ENCODE results near the gene TMEM43.
A peak's percentile ranks its signal among the peaks of the same experiment; 100 is the strongest.
"Not testable (repeated sequence)": the region's sequence is repeated elsewhere in the genome, so short reads cannot be mapped to it uniquely, and the experiment has no call there.

TMEM43 gene, protein sequence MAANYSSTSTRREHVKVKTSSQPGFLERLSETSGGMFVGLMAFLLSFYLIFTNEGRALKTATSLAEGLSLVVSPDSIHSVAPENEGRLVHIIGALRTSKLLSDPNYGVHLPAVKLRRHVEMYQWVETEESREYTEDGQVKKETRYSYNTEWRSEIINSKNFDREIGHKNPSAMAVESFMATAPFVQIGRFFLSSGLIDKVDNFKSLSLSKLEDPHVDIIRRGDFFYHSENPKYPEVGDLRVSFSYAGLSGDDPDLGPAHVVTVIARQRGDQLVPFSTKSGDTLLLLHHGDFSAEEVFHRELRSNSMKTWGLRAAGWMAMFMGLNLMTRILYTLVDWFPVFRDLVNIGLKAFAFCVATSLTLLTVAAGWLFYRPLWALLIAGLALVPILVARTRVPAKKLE

DNA sequence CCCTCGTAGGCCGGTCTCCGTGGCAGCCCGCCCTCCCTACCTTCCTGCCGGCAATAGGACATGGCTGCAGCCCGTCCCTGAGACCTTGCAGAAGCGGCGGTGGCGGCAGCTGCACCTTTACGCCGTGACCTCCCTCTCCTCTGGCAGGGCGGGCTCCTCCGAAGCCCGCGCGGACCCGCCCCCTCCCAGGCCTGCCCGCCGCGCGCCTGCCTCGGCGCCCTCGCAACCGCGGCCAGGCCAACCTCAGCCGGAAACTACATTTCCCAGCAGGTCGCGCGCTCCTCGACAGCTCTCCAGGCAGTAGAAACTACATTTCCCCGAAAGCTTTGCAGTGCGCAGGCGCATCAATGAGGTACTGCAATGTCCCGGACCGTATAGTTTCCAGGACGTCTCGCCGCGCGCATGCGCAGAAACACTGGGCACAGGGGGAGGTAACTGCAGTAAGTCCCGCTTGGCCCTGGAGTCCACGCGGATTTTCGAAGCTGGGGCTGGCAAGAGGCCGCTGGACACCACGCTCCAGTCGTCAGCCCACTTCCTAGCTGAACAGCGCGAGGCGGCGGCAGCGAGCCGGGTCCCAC is at the start of gene TMEM43, which contains the start of gene CHCHD4:
Gene TMEM43 (plus strand): TSS at position 438 of the 578 bp plus-strand sequence. CDS start 142 bp downstream, outside the sequence.
Gene CHCHD4 (minus strand): TSS at position 256 of the 578 bp plus-strand sequence. CDS start 194 bp downstream, at position 62.
- peak; percentile 97 for DNase-seq (ENCODE audit: low read depth, low spot score)

DNA sequence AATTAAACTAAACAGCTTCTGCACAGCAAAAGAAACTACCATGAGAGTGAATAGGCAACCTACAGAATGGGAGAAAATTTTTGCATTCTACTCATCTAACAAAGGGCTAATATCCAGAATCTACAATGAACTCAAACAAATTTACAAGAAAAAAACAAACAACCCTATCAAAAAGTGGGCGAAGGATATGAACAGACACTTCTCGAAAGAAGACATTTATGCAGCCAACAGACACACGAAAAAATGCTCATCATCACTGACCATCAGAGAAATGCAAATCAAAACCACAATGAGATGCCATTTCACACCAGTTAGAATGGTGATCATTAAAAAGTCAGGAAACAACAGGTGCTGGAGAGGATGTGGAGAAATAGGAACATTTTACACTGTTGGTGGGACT is 49.6 kb upstream of the TMEM43 start:
- DNase-seq (ENCODE audit: low read depth, low spot score) = not testable (repeated sequence)

DNA sequence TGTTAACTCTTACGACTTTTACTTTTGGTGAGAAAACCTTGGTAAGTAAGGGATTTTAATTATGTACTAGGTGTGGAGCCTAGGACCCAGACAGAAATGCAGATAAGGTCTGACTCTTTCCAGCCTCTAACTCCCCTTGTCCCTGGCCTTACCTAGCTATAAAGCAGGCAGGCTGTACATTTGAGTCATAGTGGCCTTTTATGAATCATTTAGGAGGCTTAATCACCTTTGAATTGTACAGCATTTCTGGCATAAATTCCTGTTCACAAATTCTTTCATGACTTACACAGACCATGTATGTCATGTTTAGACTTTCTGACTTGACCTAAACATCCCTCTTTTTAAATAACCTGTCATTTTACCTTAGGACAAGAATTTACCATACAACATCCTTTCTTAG is 47.5 kb upstream of the TMEM43 start:
- DNase-seq (ENCODE audit: low read depth, low spot score) = no peak

DNA sequence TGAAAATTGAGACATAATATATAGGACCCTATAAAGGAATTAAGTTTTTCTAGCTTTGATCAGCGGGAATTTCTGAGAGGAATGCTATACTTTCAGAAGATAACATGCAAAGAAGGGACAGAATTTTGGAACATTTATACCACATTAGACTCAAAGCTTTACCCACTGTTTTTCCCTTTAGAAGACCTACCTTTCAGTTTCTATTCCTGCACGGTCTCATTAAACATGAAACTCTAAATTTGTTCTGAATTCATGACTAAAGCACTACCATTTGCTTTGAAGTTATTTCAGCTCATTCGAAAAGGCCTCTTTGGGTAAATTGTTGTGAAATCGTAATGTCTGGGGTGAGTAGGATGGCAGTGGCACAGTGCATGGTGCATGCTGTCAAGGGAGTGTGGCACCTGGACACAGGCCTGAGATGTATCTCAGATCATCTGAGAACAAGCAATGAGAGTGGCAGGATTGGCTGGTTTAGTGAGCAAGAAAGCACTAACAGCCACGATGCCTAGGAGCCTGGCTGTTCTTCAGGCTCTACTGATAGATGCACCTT is 42.7 kb upstream of the TMEM43 start:
- no peak for DNase-seq (ENCODE audit: low read depth, low spot score)

DNA sequence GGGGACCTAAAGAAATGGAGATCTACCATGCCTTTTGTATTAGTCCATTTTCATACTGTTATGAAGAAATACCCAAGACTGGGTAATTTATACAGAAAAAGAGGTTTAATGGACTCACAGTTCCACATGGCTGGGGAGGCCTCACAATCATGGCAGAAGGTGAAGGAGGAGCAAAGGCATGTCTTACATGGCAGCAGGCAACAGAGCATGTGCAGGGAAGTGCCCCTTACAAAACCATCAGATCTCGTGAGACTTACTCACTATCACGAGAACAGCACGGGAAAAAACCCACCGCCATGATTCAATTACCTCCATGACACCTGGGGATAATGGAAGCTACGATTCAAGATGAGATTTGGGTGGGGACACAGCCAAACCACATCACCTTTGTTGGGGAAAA is 37.4 kb upstream of the TMEM43 start:
- not testable (repeated sequence) for DNase-seq (ENCODE audit: low read depth, low spot score)

DNA sequence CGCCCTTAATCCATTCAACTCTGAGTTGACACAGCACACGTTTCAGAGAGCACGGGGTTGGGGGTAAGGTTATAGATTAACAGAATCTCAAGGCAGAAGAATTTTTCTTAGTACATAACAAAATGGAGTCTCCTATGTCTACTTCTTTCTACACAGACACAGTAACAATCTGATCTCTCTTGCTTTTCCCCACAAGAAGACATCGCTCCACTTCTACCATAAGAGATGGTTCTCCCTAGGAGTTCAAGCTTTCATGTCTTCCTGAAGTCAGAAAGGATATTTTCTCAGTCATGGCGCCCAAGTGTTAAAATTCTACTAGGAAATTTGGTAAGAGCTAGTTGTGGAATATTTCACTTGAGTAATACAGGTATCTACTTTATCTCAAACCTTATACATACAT is 32.9 kb upstream of the TMEM43 start:
- DNase-seq (ENCODE audit: low read depth, low spot score) = not testable (repeated sequence)

DNA sequence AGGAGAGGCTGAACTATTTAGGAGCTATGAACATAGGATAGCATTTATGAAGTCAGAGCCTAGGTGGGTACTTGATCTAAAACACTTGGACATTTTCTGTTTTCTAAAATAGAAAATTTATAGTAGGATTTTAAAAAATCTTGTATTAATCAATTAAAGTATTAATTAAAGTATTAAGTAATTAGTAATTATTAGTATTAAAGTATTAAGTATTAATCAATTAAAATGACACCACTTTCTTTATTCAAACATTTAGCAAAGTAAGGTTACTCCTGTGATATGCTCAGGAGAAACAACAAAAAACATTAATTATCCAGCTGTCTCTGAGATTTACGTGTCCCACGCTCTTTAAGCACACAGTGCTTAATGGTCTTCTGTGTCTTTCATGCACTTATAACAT is 32.4 kb upstream of the TMEM43 start:
- no peak for DNase-seq (ENCODE audit: low read depth, low spot score)

DNA sequence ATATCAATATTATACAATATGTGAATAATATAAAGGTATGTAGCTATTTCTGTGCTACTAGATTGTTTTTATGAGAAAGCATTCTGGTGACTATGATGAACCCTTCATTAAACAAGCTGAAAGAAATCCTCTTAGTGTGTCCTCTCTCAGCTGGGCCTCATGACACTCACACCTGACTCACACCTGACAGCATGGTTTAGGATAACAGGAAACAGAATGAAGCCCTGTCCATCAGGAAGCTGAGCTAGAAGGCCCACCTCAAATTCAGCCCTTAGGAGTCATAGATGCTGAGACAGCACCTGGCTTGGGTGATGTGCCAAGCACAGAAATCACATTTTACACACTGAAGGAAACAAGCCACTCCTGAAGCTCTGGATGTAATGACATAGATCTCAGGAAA is 31.0 kb upstream of the TMEM43 start:
- no peak for DNase-seq (ENCODE audit: low read depth, low spot score)

DNA sequence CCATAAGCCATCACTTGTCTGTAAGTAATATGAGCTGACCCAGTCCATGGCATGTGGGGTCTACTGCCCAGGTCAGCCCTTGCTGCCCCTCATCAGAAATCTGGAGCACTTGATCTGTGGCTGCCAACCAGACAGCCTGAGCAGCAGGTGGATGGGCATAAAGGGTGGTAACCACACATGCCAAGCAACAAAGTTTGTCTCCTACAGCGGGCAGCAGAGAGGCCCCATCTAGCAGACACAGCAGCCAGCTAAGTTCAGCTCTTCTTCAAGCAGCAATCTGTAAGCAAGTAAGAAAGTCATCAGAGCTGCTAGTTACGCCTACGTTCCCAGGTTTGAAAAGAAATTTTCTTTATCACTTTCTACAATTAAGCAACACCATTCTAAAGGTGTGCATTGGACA is 28.1 kb upstream of the TMEM43 start:
- no peak for DNase-seq (ENCODE audit: low read depth, low spot score)

DNA sequence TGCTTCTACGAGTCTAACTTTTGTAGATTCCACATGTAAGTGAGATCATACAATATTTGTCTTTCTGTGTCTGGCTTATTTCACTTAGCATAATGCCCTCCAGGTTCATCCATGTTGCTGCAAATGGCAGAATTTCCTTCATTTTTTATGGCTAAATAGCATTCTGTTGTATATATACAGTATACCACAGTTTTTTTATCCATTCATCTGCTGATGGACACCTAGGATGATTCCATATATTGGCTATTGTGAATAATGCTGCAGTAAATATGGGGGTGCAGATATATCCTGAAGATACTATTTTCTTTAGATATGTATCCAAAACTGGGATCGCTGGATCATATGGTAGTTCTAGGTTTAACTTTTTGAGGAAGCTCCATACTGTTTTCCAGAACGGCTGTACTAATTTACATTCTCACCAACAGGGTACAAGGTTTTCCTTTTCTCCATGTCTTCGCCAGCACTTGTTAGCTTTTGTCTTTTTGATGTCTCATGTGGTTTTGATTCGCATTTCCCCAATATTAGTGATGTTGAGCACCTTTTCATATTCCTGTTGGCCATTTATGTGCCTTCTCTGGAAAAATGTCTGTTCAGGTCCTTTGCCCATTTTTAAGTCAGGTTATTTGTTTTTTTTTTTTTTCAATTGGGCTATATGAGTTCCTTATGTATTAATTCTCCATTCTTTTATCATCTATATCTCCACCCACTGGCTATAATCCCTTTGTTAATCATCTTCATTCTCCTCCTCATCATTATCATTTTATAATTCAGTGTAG is 27.0 kb upstream of the TMEM43 start:
- no peak for DNase-seq (ENCODE audit: low read depth, low spot score)

DNA sequence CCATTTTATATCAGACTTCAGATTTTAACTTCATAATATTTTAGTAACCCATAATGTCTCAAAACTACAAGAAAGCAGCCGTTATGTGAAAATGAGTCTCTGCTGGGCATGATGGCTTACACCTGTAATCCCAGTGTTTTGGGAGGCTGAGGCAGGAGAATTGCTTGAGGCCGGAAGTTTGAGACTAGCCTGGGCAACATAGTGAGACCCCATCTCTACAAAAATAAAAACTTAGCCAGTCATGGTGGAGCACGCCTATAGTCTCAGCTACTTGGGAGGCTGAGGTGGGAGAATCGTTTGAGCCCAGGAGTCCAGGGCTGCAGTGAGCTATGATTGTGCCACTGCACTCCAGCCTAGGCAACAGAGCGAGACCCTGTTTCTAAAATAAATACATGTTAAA is 15.0 kb upstream of the TMEM43 start:
- not testable (repeated sequence) for DNase-seq (ENCODE audit: low read depth, low spot score)

DNA sequence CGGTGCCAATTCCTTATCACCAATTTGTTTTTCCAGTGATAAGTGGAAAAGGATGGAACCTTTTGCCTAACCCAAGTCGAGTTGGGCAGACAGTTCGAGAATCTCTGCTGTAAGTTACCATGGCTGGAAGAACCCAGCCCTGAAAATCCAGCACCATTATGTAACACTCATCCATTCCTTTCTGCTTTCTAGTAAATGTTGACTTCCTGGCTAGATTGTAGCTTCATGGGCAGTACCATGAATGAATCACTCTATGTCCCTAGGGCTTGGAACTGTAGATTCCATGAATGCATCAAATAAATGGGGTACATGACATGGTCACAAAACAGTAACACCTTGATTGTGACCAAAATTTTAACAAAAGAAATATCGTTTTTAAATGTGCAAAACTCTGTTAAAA is 14.2 kb upstream of the TMEM43 start:
- no peak for DNase-seq (ENCODE audit: low read depth, low spot score)

DNA sequence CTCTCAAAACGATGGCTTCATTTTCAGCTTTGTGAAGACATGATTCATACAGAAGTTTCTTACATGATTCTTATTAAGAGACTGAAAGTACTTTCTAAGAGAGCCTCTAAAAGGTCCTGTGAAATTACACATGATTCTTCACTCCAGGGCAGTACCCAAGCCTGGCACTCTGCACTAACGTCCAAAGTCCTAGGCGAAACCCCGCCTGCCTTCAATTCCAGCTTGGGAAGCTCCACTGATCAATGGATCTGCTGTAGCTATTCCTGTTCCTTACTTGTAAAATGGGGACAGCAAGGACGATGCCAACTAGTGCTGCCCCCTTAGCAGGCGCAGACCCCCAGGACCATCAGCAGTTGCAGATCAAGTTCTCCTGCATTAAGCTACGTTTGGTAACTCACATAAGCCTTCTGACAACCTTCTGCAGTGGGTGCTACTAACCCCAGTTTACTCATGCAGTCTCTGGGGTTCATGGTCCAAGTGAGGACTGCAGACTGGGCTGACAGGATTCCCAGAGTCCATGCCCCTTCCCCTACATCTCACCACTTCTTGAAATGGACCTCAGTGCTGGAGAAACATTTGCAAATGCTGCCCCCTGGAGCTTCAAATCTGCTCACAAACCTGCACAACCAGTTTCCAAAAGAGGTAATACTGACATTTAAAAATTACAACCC is 10.8 kb upstream of the TMEM43 start:
- DNase-seq (ENCODE audit: low read depth, low spot score) = no peak

DNA sequence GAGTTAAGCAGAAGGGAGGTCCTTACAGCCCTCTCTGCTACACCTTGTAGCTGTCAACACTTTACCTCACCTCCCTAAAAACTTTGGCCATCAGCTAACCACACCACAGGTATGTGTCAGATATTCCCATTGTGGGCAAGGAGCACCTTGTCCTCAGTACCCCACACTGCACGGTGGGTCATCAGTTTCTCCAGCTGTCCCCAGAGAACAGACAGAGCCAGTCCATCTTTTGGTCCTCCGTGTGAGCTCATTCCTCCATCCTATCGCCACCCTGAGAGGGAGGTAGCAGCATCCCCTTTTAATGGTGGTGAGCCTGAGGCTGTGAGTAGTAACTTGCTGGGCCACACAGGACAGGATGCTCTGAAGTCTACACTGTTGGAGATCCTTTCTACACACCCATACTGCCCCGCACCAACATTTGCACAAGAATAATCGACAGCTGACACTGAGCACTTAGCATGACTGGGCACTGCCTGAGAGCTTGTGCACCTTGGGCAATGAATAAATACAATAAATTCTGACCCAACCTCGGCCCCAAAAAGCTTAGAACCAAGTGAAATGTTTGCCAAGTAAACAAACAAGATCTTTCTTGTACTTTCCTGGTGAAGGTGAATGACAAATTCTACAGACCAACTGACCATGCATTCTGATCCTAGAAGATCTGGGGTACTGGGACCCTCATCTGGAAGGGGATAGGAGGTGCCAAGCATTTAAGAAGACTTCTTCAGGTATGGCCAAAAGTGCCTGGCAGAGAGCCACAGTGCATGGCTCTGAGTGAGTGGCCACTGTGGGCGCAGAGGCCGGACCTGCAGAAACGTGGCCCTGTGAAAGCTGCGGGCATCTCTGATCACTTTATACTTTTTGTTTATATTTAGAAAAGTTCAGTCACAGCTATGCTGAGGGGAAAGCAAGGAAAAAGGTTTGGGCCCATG is 7.1 kb upstream of the TMEM43 start:
- no peak for DNase-seq (ENCODE audit: low read depth, low spot score)

DNA sequence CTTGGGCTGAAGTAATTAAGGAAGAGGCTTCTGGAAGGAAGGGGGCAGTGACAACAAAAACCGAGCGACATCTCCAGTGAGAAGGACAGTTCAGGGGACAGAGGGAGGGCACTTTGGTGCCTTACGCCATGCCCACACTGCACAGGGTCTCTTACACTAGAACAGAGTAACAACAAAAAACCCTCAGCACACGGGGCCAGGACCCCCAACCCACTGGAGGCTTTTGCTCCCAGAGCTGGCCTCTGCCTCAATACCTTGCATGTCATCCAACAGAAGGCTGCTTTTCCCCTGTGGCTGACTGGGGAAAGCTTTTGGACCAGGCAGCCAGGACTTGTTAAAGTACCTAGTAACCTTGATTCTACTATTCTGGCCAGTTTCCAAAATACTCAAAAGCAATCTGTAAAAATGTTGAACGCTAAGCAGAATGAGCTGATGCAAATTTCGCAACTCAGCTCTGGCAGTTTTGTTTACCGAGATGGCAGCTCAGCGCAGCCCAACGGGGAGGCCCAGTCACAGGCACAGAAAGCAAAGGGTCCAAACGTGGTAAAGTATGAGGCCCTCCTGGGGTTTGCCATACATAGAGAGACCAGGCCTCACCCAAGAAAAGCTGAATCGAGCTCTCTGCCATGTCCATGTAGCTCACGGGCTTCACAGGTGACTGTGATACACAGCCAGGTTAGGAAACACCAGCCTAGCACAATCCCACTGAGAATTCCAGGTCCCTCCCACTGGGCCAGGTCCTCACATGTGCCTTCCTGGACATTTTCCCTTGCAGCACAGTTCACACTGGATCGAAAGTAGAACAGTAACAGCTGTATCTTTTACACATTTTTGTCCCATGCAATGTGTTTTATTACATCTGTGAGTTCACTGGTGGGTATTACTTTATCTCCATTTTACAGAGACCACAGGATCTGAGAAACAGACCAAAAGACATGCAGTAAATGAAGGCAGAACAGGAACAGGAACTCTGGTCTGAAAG is 6.2 kb upstream of the TMEM43 start:
- DNase-seq (ENCODE audit: low read depth, low spot score) = peak; percentile 26

DNA sequence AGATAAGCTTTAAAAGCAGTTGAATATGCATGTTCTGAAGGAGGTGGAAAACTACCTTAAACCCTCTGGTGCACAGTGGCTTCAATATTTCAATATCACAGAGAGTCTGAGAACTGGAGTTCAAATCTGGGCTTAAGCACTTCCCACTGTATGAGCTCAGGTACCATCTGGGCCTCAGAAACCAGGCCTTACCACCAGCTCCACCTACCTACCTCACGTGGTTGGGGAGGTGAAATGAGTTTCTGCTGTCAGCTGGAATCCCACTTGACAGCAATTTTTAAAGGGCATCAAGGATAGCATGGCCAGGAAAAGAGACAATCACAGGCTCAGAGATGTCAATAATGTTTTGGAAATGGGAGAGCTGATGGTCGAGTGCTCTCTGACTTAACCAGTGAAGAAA is 5.2 kb upstream of the TMEM43 start:
- DNase-seq (ENCODE audit: low read depth, low spot score) = no peak

DNA sequence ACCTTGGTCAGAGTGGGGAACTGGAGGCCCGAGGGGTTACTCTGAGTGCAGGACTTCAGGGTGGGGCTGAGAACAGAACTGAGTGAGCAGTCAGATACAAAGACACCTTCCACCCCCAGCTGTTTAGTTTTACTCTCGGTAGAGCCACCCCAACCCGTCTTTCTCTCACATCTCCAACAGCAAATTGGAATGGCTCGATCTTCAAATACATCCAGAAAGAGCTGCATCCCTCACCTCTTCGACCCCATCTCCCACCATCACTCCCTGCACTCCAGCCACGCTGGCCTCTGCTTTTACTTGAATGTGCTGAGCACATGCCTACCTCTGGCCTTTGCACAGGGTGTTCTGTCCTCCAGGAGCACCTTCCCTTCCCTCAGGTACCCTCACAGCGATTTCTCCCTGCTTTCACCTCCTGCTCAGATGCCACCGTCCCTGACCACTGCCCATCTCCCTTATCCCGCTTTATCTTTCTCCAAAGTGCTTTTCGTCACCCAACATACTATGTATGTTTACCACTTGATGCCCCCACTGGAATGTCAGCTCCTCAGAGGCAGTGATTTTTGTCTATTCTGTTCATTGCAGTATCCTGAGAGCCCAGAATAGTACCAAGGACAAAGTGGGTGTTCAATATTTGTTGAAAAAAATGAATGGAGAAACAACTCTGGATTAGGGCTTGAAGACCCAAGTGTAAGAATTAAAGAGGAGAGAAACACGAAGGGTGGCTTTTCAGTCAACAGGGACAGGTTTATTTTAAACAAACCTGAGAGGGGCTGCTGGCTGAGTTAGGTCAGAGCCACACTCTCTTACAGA is 4.5 kb upstream of the TMEM43 start:
- DNase-seq (ENCODE audit: low read depth, low spot score) = no peak

DNA sequence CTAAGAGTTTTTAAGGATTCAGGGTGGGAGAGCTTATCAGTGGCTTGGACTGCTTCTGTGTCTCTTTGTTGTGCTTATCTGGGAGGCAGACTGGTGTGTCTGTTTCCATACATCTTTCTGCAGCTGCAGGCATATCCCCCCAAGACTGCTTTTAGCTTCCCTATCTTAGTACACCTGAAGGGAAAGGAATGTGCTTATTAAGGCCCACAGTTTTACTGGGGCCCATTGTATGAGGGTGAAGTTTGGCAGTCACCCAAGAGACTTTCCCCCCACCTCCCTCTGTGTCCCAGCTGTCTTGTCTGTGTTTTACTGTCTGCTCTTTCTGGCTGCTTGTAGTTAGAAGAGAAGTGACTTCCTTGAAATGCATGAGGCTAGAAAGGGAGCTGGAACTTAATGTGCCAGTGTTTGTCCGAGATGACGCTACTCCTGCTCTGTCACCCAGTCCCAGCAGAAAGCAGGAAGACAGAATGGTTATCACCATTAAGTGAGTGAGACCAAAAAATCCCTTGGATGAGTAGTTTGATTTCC is 3.9 kb upstream of the TMEM43 start:
- not testable (repeated sequence) for DNase-seq (ENCODE audit: low read depth, low spot score)
